LNCAP (cell line): ENCODE data around the gene BNC2.

Experiments
- TF ChIP-seq, protein P1 (sequence below): fragments of 450-650 bp; IDR thresholded peaks from 2 replicates; pipeline ENCODE4 v1.5.1; 2017; ENCODE audit warnings: mild to moderate bottlenecking

Gene BNC2

DNA sequence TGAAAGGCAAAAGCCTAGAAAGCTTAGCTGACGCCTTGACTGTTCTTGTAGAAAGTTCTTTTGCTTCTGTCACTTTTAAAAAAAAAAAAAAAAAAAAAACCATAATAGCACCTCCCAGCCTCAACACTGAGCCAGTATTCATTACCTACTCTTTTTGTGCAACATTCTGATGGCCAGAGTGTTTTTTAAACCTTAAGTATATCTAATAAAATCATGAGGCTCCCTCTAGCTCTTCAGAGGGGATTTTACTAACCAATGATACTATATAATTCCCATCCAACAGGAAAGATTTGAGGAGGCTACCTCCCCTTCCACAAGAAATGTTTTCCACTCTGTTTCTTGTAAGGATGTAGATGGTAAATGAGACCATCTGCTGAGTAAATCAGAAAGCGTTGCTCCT lies 3.9 kb downstream of the BNC2 start:
- TF ChIP-seq, protein P1, sequence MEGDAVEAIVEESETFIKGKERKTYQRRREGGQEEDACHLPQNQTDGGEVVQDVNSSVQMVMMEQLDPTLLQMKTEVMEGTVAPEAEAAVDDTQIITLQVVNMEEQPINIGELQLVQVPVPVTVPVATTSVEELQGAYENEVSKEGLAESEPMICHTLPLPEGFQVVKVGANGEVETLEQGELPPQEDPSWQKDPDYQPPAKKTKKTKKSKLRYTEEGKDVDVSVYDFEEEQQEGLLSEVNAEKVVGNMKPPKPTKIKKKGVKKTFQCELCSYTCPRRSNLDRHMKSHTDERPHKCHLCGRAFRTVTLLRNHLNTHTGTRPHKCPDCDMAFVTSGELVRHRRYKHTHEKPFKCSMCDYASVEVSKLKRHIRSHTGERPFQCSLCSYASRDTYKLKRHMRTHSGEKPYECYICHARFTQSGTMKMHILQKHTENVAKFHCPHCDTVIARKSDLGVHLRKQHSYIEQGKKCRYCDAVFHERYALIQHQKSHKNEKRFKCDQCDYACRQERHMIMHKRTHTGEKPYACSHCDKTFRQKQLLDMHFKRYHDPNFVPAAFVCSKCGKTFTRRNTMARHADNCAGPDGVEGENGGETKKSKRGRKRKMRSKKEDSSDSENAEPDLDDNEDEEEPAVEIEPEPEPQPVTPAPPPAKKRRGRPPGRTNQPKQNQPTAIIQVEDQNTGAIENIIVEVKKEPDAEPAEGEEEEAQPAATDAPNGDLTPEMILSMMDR = no peak; the same call in 1 of the 2 replicates

DNA sequence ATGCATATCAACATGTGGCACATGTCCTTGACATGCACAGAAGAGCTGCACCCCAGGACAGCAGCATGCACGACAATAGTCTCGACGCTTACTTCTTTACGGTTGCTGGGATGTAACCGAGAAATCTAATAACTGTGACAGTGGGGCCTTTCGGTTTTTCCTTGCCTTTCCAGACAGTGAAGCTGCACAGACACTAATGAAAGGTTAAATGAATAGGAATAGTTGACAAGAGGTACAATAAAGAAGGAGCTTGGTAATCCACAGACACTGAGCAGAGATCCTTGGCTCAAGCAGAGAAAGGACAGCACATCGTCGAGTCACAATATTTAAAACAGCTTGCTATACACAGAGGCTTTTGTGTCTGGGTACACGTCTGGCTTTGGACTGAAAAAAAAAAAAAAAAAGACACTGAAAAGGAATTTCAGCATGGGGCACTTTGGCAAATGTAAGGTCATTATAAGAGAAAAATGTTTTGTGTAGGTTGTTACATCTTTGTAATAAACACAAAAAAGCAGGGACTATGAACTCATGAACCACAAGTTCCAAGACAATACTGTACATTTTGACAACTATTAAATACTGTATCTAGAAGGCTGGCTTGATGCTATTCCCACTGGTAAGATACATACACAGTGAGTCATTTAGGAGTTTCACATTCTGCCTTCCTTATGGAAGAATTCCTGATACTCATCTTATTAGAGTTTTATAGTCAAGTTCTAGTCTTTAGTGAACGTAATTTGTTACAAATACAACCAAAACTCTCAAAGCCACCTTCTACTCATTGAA lies 5.6 kb downstream of the BNC2 start:
- TF ChIP-seq, protein P1 = no peak

DNA sequence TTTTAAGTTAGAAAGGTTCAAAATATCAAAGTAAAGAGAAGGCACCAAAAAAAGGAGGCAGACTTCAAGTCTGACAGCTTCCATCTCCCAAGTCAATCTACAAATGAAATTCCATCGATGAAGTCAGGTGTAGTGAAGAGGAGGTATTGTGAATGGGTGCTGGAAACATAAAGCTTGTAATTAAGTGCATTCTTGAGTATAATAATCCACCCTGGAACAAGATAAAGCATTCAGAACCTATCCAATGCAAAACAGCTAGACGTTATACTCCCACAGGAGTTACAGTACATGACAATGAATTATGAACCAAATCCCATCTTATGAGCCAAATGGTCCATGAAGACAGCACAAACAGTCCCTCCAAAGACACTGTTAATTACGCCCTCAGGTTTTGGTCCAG lies 22.3 kb downstream of the BNC2 start:
- TF ChIP-seq, protein P1 = no peak

DNA sequence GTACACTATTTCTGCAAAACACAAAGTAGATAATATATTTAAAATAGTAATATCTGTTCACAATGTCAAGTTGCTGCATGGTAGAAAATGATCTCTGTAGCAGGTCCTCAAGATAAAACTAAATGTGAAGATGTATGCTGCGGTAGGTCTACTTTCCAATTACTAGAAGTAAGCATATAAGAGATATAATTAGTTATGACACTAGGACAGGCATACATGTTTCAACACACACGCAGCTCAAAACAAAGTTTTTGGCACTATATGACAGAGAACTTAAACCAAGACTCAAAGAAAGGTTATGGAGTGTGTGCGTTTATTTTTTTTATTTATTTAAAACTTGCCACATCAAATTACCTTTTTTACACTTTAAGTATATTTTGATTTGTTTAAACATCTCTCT lies 23.5 kb downstream of the BNC2 start:
- TF ChIP-seq, protein P1 = no peak

DNA sequence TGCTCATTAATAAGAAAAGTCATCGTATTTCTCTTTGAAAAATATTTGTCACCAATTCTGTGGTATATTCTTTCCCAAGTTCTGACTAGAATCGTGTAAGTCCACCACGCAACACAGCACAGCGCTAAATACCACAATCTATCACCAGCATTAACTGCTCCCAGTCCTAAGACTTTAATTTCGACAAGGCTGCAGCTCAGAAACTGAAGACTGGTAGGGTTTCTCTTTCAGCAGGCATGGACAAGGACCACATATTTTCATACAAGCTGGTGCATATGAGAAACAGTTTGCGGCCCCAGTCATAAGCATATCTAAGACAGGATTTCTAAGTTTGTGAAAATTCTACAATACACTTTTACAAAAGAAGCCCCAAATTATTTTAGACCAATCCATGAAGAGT lies 24.1 kb downstream of the BNC2 start:
- TF ChIP-seq, protein P1 = no peak

DNA sequence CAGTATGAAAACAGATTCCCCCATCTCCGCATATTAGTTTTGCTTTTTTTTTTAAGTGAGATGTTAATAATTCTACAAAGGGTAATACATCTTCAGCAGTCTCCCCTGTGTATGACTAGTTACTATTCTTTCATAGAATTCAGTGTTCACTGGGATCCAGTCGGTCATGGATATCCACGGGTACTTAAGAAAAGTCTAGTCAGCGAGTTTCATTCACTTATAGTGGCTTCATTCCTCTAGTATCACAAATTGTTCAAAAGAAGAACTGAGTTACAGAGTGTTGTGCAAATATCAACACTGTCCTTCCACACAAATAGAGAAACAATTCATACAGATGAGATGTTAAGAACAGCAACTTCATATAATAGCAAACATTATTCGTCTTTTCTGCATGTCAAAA lies 35.7 kb downstream of the BNC2 start:
- TF ChIP-seq, protein P1 = no peak

DNA sequence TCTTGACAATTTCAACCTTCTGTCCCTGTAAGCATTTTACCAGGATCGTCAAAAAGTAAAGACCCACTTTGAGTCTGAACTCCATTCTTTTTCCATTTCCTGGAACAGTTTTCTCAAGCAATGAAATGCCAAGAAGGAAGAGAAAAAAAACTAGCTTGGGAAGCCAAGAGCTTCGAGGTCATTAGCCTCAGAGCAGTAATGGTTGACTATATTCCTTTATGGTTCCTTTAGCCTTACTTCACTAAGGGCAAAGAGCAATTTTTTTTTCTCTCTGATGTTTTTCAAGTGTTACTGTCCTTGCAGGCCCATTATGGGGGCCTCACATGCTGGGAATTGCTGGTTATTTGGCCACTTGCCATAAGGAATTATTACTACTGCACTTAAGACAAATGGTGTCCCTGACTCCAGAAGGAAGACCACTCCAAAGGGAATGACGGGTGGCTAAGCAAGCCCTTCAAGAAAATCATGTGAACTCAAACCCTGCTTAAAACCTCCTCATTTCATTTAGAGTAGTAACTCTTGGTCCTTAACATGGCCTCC lies 37.1 kb downstream of the BNC2 start:
- TF ChIP-seq, protein P1 = no peak
